ENCODE results near the gene CCNI.

- TF ChIP-seq POLR2AphosphoS5 (IDR thresholded peaks at IDR 0.05; ENCODE audit: low read depth, low read length) (no peak), POLR2A (IDR thresholded peaks at IDR 0.05; ENCODE audit: low read depth, low read length) (no peak), TAF1 (IDR thresholded peaks at IDR 0.05; ENCODE audit: low read depth, low read length) (no peak), SPI1 (IDR thresholded peaks at IDR 0.05; ENCODE audit: low read depth, low read length) (no peak)
These were observed 17.6 kb upstream of the CCNI start for GRCh38 chr4:77093401-77093800.
